IPS-18a (cell line): ENCODE measurements around the gene LENG1.

Experiments used
- H3K27ac ChIP-seq: one replicate; pipeline ENCODE4 v1.5.1; 2013; ENCODE audit warnings: low read length
- H3K27me3 ChIP-seq: one replicate; pipeline ENCODE4 v1.6.1; 2013; ENCODE audit warnings: mild to moderate bottlenecking, low read length; ENCODE audit not compliant: control insufficient read depth, insufficient read depth
- H3K36me3 ChIP-seq: one replicate; pipeline ENCODE4 v1.6.1; 2013; ENCODE audit warnings: low read depth, low read length; ENCODE audit not compliant: control insufficient read depth
- H3K4me1 ChIP-seq: one replicate; pipeline ENCODE4 v1.6.1; 2013; ENCODE audit warnings: low read depth, low read length; ENCODE audit not compliant: control insufficient read depth
- H3K4me3 ChIP-seq: one replicate; pipeline ENCODE4 v1.5.1; 2013; ENCODE audit warnings: low read length
- H3K9ac ChIP-seq: one replicate; pipeline ENCODE4 v1.6.1; 2013; ENCODE audit warnings: mild to moderate bottlenecking, low read length, moderate library complexity
- H3K9me3 ChIP-seq: one replicate; pipeline ENCODE4 v1.6.1; 2013; ENCODE audit warnings: low read depth, low read length; ENCODE audit not compliant: control insufficient read depth

LENG1 gene

DNA sequence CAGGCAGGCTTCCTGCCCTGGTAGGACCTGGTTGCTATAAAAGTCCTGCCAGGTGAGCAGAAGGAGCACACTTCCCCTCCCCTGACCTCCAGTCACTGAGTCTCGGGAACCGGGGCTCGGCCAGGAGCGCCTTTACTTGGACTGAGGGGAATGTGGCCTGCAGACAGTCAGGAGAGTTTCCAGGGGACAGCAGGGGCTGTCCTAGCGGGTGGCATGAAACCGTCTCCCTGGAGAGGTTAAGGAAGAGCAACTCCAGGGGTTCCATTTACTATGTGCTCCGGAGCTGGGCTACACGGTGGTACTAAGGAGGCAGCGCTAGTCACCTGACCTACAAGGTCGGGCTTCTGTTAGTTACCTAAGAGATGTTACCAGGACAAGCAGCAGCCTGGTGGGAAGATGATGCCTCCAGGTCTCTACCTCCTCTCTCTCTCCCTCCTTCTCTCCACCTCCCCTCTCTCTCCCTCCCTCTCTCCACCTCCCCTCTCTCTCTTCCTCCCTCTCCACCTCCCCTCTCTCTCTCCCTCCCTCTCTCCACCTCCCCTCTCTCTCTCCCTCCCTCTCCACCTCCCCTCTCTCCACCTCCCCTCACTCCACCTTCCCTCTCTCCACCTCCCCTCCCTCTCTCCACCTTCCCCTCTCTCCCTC is 26.1 kb downstream of the LENG1 start:
- H3K27ac ChIP-seq, result no peak overlapping the region
- no peaks in the 10 kb centered on the region for H3K9me3 ChIP-seq
- no peak overlapping the region for H3K9ac ChIP-seq
- H3K4me1 ChIP-seq, result peaks cover 6% of the 10 kb centered on the region
- no peak overlapping the region for H3K4me3 ChIP-seq
- peaks cover 25% of the 10 kb centered on the region for H3K36me3 ChIP-seq
- no peaks in the 10 kb centered on the region for H3K27me3 ChIP-seq

DNA sequence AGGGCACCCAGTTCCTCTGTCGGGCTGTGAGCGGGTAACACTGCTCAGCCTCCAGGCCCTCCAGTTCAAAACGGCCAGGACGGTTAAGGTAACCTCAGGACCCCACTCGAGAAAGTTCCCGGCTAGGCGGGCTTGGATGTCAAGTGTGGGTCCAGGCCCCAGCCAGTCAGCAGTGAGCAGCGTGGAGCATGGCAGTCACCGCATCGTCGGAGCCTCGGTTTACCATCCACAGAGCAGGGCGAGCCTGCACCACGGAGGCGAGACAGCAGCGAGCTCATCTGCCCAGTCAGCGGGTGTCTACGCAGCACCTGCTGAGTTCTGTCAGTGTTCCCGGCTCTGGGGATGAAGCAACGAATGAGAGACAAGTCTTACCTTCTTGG is 29.9 kb downstream of the LENG1 start:
- Histone ChIP-seq H3K36me3 (peaks cover 54% of the 10 kb centered on the region), H3K27me3 (no peaks in the 10 kb centered on the region), H3K27ac (no peak overlapping the region), H3K4me1 (no peaks in the 10 kb centered on the region), H3K4me3 (no peak overlapping the region), H3K9me3 (no peaks in the 10 kb centered on the region), H3K9ac (no peak overlapping the region)

DNA sequence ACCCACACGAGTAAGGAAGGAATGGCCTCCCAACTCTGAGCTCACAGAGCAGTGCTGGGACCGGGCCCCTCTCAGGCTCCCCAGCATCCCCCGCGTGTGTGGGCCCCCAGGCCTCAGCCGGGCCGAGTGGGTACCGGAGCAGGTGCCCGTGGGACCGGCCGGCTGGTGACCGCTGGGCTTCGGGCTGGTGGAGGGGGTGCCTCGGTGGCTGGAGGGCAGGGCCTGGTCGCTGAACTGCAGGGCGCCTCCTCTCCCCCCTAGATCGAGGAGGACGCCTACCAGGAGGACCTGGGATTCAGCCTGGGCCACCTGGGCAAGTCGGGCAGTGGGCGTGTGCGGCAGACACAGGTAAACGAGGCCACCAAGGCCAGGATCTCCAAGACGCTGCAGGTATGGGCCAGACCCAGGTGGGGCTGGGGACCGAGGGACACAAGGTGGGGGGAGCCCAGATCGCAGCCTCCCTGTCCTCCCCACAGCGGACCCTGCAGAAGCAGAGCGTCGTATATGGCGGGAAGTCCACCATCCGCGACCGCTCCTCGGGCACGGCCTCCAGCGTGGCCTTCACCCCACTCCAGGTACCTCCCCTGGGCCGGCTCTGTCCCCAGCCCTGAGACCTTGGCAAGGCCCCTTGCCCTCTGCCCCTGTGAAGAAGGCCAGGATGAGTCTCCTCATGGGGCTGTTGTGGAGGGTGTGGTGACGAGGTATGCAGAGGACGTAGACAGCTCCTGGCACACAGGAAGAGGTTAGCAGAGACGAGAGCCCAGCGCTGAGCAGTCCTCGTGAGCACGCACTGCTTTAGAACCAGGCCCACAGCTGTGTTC is 30.5 kb downstream of the LENG1 start:
- H3K4me1 ChIP-seq, result no peaks in the 10 kb centered on the region
- H3K9ac ChIP-seq, result no peak overlapping the region
- no peak overlapping the region for H3K27ac ChIP-seq
- no peaks in the 10 kb centered on the region for H3K9me3 ChIP-seq
- no peak overlapping the region for H3K4me3 ChIP-seq
- peaks cover 60% of the 10 kb centered on the region for H3K36me3 ChIP-seq
- H3K27me3 ChIP-seq, result no peaks in the 10 kb centered on the region

DNA sequence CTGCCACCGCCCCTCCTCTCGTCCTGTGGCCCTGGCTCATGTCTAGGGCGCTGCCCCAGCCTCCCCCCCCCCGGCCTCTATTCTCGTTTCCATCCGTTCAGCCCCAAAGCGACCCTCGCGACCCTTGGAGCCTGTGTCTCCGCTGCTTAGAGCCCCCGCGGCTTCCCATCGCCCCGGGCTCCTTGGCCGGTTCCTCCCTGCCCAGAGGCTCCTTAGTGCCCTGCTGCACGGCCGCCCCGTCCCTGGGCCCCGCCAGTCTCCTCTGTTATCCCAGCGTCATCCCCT is 31.1 kb downstream of the LENG1 start:
- Histone ChIP-seq H3K36me3 (peaks cover 67% of the 10 kb centered on the region), H3K27me3 (no peaks in the 10 kb centered on the region), H3K9ac (no peak overlapping the region), H3K9me3 (no peaks in the 10 kb centered on the region), H3K4me1 (no peaks in the 10 kb centered on the region), H3K27ac (no peak overlapping the region), H3K4me3 (no peak overlapping the region)

DNA sequence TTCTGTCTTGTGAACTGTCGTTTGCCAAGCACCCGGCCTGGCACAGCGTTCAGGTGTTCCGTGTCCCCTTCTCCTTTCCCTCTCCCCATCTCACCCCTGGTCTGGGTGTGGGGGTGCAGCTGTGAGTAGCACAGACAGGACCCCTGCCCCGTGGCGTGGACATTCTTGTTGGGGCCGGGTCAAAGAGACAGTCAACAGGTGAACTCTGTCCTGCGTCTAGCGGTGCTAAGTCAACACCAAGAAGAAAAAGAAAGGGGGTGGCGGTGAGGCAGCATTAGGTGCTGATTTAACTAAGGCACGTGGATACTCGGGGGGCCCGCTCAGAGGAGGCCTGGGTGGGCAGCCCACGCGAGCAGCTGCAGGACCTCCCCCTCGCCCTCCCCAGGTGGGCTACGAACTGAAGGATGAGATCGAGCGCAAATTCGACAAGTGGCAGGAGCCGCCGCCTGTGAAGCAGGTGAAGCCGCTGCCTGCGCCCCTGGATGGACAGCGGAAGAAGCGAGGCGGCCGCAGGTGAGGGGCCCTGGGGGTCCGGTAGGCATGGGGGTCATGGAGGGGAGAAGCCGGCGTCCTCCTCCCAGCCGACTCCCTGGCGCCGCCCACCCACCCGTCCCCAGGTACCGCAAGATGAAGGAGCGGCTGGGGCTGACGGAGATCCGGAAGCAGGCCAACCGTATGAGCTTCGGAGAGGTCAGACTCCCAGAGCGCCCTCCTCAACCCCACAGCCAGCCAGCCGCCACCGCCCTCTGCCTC is 31.7 kb downstream of the LENG1 start:
- Histone ChIP-seq H3K36me3 (peaks cover 72% of the 10 kb centered on the region), H3K4me1 (no peaks in the 10 kb centered on the region), H3K9me3 (no peaks in the 10 kb centered on the region)

DNA sequence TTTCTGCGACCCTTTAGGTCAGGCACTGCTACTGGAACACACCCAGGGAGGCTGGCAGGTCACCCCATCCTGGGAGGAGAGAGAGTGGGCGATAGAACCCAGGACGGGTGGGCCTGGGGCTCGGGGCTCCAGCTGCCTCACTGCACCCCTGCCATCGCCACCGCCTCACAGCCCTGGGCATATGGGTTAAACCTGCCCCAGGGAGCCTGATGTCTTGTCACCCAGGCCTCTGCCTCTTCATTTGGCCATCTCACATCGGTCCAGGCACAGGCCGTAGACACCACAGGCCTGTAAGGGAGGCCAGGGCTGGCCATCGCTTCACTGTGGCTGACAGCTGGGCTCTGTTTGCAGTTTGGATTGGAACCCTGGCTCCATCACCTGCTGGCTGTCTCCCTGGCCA is 33.8 kb downstream of the LENG1 start:
- no peaks in the 10 kb centered on the region for H3K4me1 ChIP-seq
- no peak overlapping the region for H3K4me3 ChIP-seq
- no peaks in the 10 kb centered on the region for H3K9me3 ChIP-seq
- H3K27me3 ChIP-seq, result no peaks in the 10 kb centered on the region
- H3K9ac ChIP-seq, result no peak overlapping the region
- H3K36me3 ChIP-seq, result peaks cover 74% of the 10 kb centered on the region
- no peak overlapping the region for H3K27ac ChIP-seq

More for the DNA sequence above, 31.7 kb downstream of the LENG1 start:
- Histone ChIP-seq H3K9ac (no peak overlapping the region), H3K4me3 (no peak overlapping the region), H3K27ac (no peak overlapping the region), H3K27me3 (no peaks in the 10 kb centered on the region)

DNA sequence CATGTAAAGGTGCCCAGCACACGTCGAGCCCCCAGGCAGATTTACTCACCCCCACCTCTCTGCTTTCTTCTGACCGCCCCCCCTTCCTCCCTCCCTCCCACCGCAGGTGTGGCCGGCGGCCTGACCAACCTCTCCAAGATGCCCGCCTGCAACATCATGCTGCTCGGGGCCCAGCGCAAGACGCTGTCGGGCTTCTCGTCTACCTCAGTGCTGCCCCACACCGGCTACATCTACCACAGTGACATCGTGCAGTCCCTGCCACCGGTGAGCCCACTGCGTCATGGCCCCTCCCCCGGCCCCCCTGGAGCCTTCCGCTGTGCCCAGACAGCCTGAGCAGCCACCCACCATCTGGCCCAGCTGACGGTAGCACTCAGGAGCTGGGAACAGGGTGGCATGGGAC is 35.1 kb downstream of the LENG1 start:
- no peaks in the 10 kb centered on the region for H3K27me3 ChIP-seq
- no peak overlapping the region for H3K9ac ChIP-seq
- peaks cover 75% of the 10 kb centered on the region for H3K36me3 ChIP-seq
- H3K27ac ChIP-seq, result no peak overlapping the region
- no peaks in the 10 kb centered on the region for H3K9me3 ChIP-seq
- H3K4me1 ChIP-seq, result no peaks in the 10 kb centered on the region
- H3K4me3 ChIP-seq, result no peak overlapping the region

DNA sequence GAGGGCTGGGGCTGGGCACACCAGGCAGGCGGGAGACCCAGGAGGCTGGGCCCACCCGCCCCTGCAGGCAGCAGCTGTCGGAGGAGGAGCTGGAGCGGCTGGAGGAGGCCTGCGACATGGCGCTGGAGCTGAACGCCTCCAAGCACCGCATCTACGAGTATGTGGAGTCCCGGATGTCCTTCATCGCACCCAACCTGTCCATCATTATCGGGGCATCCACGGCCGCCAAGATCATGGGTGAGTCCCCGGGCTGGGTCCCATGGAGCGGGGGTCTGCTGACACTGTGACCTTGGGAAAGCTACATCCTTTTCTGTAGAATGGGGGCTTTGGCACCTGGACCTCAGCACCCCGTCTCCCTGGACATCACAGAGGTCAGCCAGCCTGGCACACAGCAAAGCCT is 35.8 kb downstream of the LENG1 start:
- Histone ChIP-seq H3K36me3 (peaks cover 74% of the 10 kb centered on the region), H3K9ac (no peak overlapping the region), H3K9me3 (no peaks in the 10 kb centered on the region), H3K27me3 (no peaks in the 10 kb centered on the region), H3K4me3 (no peak overlapping the region), H3K27ac (no peak overlapping the region), H3K4me1 (no peaks in the 10 kb centered on the region)

DNA sequence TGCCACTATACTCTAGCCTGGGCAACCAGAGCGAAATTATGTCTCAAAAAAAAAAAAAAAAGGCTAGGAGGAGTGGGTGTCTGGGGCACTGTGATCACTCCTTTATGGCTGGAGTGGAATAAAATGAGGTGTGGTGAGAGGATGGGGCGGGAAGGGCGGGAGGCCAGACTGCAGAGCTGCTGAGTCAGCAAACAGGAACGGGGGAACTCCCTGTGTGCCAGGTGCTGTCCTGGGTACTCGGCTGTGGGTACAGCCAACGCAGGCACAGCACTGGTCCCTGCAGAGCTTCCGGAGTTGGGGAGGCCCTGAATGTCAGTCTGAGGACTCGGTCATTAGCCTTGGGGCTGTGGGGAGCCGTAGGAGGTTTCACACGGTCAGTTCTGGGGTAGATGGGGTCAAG is 38.3 kb downstream of the LENG1 start:
- H3K4me1 ChIP-seq, result no peaks in the 10 kb centered on the region
- H3K27me3 ChIP-seq, result no peaks in the 10 kb centered on the region
- H3K9ac ChIP-seq, result no peak overlapping the region
- H3K27ac ChIP-seq, result no peak overlapping the region
- no peaks in the 10 kb centered on the region for H3K9me3 ChIP-seq
- H3K36me3 ChIP-seq, result peaks cover 61% of the 10 kb centered on the region
- H3K4me3 ChIP-seq, result no peak overlapping the region

DNA sequence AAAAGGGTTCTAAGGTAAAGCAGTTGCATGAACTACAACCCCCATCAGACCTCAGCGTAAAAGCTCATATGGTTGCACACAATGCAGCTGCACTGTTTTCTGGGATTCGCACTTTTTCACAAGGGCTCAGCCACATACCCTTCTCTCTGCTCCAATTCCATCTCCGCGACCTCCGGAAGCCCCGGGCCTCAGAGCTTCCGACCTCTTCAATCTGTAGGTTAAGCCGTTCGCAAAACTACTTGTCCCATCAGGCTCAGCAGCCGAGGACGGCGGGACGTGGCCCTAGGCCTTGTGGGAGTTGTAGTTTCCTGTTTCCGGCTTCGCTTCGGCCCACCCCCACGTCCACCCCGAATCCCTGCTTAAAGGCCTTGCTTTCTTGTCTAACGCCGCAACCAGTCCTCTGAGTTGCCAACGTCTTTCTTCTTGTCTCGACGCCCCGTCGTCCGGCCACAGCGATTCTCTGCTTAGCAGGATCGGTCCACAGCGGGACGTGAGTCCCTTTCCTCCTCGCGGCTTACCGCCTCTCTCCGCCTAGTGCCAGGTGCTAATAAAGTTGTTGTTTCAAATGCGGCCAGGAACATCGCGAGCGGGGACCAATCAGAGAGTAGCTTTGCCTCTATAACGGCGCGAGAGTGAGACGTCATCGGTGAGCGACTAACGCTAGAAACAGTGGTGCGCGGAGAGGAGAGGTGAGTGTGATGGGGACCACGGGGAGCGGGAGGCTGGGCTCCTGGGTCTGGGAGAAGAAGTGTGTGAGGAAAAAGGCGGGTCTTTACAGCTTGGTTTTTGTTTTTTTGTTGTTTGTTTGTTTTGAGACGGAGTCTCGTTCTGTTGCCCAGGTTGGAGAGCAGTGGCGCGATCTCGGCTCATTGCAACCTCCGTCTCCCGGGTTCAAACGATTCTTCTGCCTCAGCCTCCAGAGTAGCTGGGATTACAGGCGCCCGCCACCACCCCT is 44.1 kb downstream of the LENG1 start, which contains the start of the genes PRPF31 and TFPT:
Gene PRPF31 (plus strand): TSS at position 646 of the 955 bp plus-strand sequence. CDS start 2,525 bp downstream, outside the sequence.
Gene TFPT (minus strand): TSS at position 549 of the 955 bp plus-strand sequence. CDS start 388 bp downstream, at position 161.
- Histone ChIP-seq H3K9me3 (no peaks in the 10 kb centered on the region), H3K9ac (peak within 1 kb of the TSS; percentile 80), H3K4me3 (peak within 1 kb of the TSS; percentile 81), H3K36me3 (peaks cover 26% of the 10 kb centered on the region), H3K4me1 (no peaks in the 10 kb centered on the region), H3K27me3 (no peaks in the 10 kb centered on the region), H3K27ac (peak within 1 kb of the TSS; percentile 83)
